Parathyroid adenoma (tissue), 2 donors: ENCODE results near the gene PEPD.

ENCODE experiments used
- H2AFZ ChIP-seq: fragments of 300-600 bp; sonication (generic); one replicate; pipeline ENCODE4 v1.7.0; 2017; ENCODE audit warnings: antibody characterized with exemption, mild to moderate bottlenecking
- H3K27ac ChIP-seq: fragments of 300-600 bp; sonication (generic); one replicate; pipeline ENCODE4 v1.7.0; 2017
- H3K27me3 ChIP-seq: fragments of 300-600 bp; sonication (generic); one replicate; pipeline ENCODE4 v1.7.0; 2017; ENCODE audit warnings: low read length; ENCODE audit not compliant: control insufficient read depth, insufficient read depth
- H3K36me3 ChIP-seq: fragments of 300-600 bp; sonication (generic); one replicate; pipeline ENCODE4 v1.7.0; 2017; ENCODE audit warnings: low read length; ENCODE audit not compliant: control insufficient read depth, insufficient read depth
- H3K4me1 ChIP-seq: fragments of 300-600 bp; sonication (generic); one replicate; pipeline ENCODE4 v1.7.0; 2017; ENCODE audit warnings: control low read depth
- H3K4me2 ChIP-seq: fragments of 300-600 bp; sonication (generic); one replicate; pipeline ENCODE4 v1.7.0; 2017; ENCODE audit warnings: low read length
- H3K4me3 ChIP-seq: fragments of 300-600 bp; sonication (generic); one replicate; pipeline ENCODE4 v1.7.0; 2017; ENCODE audit warnings: low read depth, low read length
- H3K79me2 ChIP-seq: fragments of 300-600 bp; sonication (generic); one replicate; pipeline ENCODE4 v1.7.0; 2017; ENCODE audit warnings: control low read depth
- H3K9ac ChIP-seq: fragments of 300-600 bp; sonication (generic); one replicate; pipeline ENCODE4 v1.7.0; 2017; ENCODE audit warnings: mild to moderate bottlenecking
- H3K9me3 ChIP-seq: fragments of 300-600 bp; sonication (generic); one replicate; pipeline ENCODE4 v1.7.0; 2017; ENCODE audit warnings: low read length; ENCODE audit not compliant: control insufficient read depth
- CTCF ChIP-seq: fragments of 300-600 bp; sonication (generic); IDR thresholded peaks from one replicate; pipeline ENCODE4 v1.7.0; 2017; ENCODE audit warnings: antibody characterized with exemption, mild to moderate bottlenecking
- donor health status: primary hyperparathyroidism.

The PEPD gene

GRCh38 chr19:33394723-33395560, 126.6 kb downstream of the PEPD start:
- Histone ChIP-seq H3K4me1 (peaks cover 3% of the 10 kb centered on the region), H2AFZ (no peak overlapping the region), H3K4me3 (no peak overlapping the region), H3K27ac (no peak overlapping the region), H3K9ac (no peak overlapping the region), H3K9me3 (no peaks in the 10 kb centered on the region), H3K4me2 (no peak overlapping the region), H3K36me3 (no peaks in the 10 kb centered on the region), H3K27me3 (no peaks in the 10 kb centered on the region), H3K79me2 (no peaks in the 10 kb centered on the region)
- TF ChIP-seq CTCF: no peak

- Histone ChIP-seq H3K27me3 (no peaks in the 10 kb centered on the region), H3K36me3 (no peaks in the 10 kb centered on the region), H3K4me1 (peaks cover 3% of the 10 kb centered on the region), H2AFZ (no peak overlapping the region), H3K4me3 (no peak overlapping the region), H3K9ac (no peak overlapping the region), H3K9me3 (no peaks in the 10 kb centered on the region), H3K4me2 (no peak overlapping the region), H3K27ac (no peak overlapping the region), H3K79me2 (no peaks in the 10 kb centered on the region)
- no peak for TF ChIP-seq CTCF
Observed at GRCh38 chr19:33394006-33394722, 127.4 kb downstream of the PEPD start.

- TF ChIP-seq CTCF: no peak
- no peaks in the 10 kb centered on the region for H3K36me3 ChIP-seq
- no peak overlapping the region for H3K27ac ChIP-seq
- H3K4me1 ChIP-seq: peaks cover 3% of the 10 kb centered on the region
- H2AFZ ChIP-seq: no peak overlapping the region
- no peaks in the 10 kb centered on the region for H3K79me2 ChIP-seq
- H3K27me3 ChIP-seq: no peaks in the 10 kb centered on the region
- H3K4me3 ChIP-seq: no peak overlapping the region
- no peaks in the 10 kb centered on the region for H3K9me3 ChIP-seq
- no peak overlapping the region for H3K4me2 ChIP-seq
- no peak overlapping the region for H3K9ac ChIP-seq
Observed at GRCh38 chr19:33393286-33394005, 128.1 kb downstream of the PEPD start.

GRCh38 chr19:33392341-33393285, 129.0 kb downstream of the PEPD start:
- Histone ChIP-seq H3K79me2 (no peaks in the 10 kb centered on the region), H3K36me3 (no peaks in the 10 kb centered on the region), H3K27ac (no peak overlapping the region), H3K4me1 (peaks cover 3% of the 10 kb centered on the region), H3K9me3 (no peaks in the 10 kb centered on the region), H3K4me2 (no peak overlapping the region), H3K27me3 (no peaks in the 10 kb centered on the region), H3K4me3 (no peak overlapping the region), H3K9ac (no peak overlapping the region), H2AFZ (no peak overlapping the region)
- TF ChIP-seq CTCF: no peak
